ENCODE measurements around the gene TCERG1L. TPM values are rescaled to one million over a fixed set of nuclear protein-coding genes. Genes with fewer than 3 reads are reported as not detected.

Gene TCERG1L
- total RNA-seq, 2 donors from 2014 or later: not detected

- Histone ChIP-seq H3K4me1 (ENCODE audit: control insufficient read depth in 1 of 2, low read depth in 2 of 2) (no peaks in the 10 kb centered on the region), H3K27ac (no peak overlapping the region), H3K36me3 (no peaks in the 10 kb centered on the region), H3K9me3 (no peaks in the 10 kb centered on the region), H3K27me3 (replicated peaks; ENCODE audit: insufficient read depth) (no peaks in the 10 kb centered on the region), H3K4me3 (no peak overlapping the region)
- DNase-seq (ENCODE audit: low spot score) (no peak), ATAC-seq (ENCODE audit: insufficient number of reproducible peaks, low FRiP score, low read depth) (no peak)
- TF ChIP-seq, protein P1, sequence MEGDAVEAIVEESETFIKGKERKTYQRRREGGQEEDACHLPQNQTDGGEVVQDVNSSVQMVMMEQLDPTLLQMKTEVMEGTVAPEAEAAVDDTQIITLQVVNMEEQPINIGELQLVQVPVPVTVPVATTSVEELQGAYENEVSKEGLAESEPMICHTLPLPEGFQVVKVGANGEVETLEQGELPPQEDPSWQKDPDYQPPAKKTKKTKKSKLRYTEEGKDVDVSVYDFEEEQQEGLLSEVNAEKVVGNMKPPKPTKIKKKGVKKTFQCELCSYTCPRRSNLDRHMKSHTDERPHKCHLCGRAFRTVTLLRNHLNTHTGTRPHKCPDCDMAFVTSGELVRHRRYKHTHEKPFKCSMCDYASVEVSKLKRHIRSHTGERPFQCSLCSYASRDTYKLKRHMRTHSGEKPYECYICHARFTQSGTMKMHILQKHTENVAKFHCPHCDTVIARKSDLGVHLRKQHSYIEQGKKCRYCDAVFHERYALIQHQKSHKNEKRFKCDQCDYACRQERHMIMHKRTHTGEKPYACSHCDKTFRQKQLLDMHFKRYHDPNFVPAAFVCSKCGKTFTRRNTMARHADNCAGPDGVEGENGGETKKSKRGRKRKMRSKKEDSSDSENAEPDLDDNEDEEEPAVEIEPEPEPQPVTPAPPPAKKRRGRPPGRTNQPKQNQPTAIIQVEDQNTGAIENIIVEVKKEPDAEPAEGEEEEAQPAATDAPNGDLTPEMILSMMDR (IDR thresholded peaks at IDR 0.05): no peak
Measured at GRCh38 chr10:131243076-131243475, 68.4 kb downstream of the TCERG1L start.

DNA sequence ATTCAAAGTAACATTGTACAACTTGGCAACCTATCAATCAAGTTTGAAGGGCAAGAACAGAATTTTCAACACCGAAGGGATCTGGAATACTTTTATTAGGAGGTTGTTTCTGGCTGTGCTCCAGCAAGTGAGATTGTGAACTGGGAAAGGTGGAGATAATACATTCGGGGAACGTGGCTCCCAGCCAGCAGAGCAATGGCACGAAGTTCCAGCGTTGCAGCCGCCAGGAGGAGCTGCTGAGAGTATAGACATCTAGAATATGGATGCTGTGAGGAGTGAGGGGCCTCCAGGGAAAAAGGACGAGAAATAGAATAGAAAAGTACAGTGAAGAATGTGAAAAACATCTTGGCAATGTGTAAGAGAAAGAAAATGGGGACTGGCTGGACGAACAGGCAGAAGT lies 69.5 kb downstream of the TCERG1L start:
- H3K4me1 ChIP-seq (ENCODE audit: control insufficient read depth in 1 of 2, low read depth in 2 of 2): no peaks in the 10 kb centered on the region
- no peak overlapping the region for H3K27ac ChIP-seq
- H3K27me3 ChIP-seq (replicated peaks; ENCODE audit: insufficient read depth): no peaks in the 10 kb centered on the region
- H3K9me3 ChIP-seq: no peaks in the 10 kb centered on the region
- H3K36me3 ChIP-seq: no peaks in the 10 kb centered on the region
- no peak overlapping the region for H3K4me3 ChIP-seq
- no peak for DNase-seq (ENCODE audit: low spot score)
- ATAC-seq (ENCODE audit: insufficient number of reproducible peaks, low FRiP score, low read depth): no peak
- TF ChIP-seq, protein P1 (IDR thresholded peaks at IDR 0.05): no peak

- DNase-seq (ENCODE audit: low spot score) (no peak), ATAC-seq (ENCODE audit: insufficient number of reproducible peaks, low FRiP score, low read depth) (no peak)
- Histone ChIP-seq H3K9me3 (no peaks in the 10 kb centered on the region), H3K4me3 (no peak overlapping the region), H3K27me3 (replicated peaks; ENCODE audit: insufficient read depth) (no peaks in the 10 kb centered on the region), H3K27ac (no peak overlapping the region), H3K36me3 (no peaks in the 10 kb centered on the region), H3K4me1 (ENCODE audit: control insufficient read depth in 1 of 2, low read depth in 2 of 2) (no peaks in the 10 kb centered on the region)
- TF ChIP-seq, protein P1 (IDR thresholded peaks at IDR 0.05): no peak
Measured at GRCh38 chr10:131240691-131241090, 70.8 kb downstream of the TCERG1L start.

DNA sequence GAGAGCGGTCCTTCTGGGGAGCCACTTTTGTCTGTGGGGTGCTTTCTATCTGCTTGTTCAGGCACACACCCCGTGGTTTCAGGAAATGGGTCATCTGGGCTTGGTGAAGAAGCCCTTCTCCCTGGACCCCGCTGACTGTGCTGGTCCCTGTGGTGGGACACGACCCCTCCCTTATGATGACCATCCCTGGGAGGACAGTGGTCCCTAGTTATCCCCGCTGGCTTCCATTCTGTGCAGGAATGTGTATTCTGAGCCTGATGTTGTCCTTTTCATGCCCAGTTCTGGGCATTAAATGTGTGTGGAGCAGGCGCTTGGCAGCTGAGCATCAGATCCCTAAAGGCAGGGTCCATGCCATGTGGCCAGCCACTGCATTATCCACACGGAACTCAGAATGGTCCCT lies 71.6 kb downstream of the TCERG1L start:
- ATAC-seq (ENCODE audit: insufficient number of reproducible peaks, low FRiP score, low read depth) (no peak), DNase-seq (ENCODE audit: low spot score) (no peak)
- Histone ChIP-seq H3K4me1 (ENCODE audit: control insufficient read depth in 1 of 2, low read depth in 2 of 2) (no peaks in the 10 kb centered on the region), H3K27ac (no peak overlapping the region), H3K9me3 (no peaks in the 10 kb centered on the region), H3K4me3 (no peak overlapping the region), H3K36me3 (no peaks in the 10 kb centered on the region), H3K27me3 (replicated peaks; ENCODE audit: insufficient read depth) (no peaks in the 10 kb centered on the region)
- TF ChIP-seq, protein P1 (IDR thresholded peaks at IDR 0.05): no peak

- H3K9me3 ChIP-seq: no peaks in the 10 kb centered on the region
- H3K27me3 ChIP-seq (replicated peaks; ENCODE audit: insufficient read depth): no peaks in the 10 kb centered on the region
- H3K4me1 ChIP-seq (ENCODE audit: control insufficient read depth in 1 of 2, low read depth in 2 of 2): no peaks in the 10 kb centered on the region
- H3K4me3 ChIP-seq: no peak overlapping the region
- no peaks in the 10 kb centered on the region for H3K36me3 ChIP-seq
- TF ChIP-seq, protein P1 (IDR thresholded peaks at IDR 0.05): no peak
- ATAC-seq (ENCODE audit: insufficient number of reproducible peaks, low FRiP score, low read depth) (no peak), DNase-seq (ENCODE audit: low spot score) (no peak)
- H3K27ac ChIP-seq: no peak overlapping the region
Measured at GRCh38 chr10:131239450-131239849, 72.1 kb downstream of the TCERG1L start.

All from thoracic aorta (tissue), 2 donors.